ENCODE measurements around the gene CSRP1.

- no peak for TF ChIP-seq TAF1 (IDR thresholded peaks at IDR 0.05; ENCODE audit: borderline replicate concordance, insufficient read depth, low read length)
- no peak for TF ChIP-seq POLR2AphosphoS5 (IDR thresholded peaks at IDR 0.05; ENCODE audit: low read depth, low read length)
- no peak for TF ChIP-seq REST (IDR thresholded peaks at IDR 0.05; ENCODE audit: insufficient read depth in 1 of 2, low read depth in 2 of 2, low read length in 2 of 2)
- TF ChIP-seq SIN3A (IDR thresholded peaks at IDR 0.05; ENCODE audit: borderline replicate concordance, insufficient read depth, low read length): no peak
These were observed 30.5 kb upstream of the CSRP1 start for GRCh38 chr1:201537467-201537866.
